ENCODE data around the gene MYCN. TPM values are rescaled to one million over a fixed set of nuclear protein-coding genes. Genes with fewer than 3 reads are reported as not detected.

MYCN gene
- total and polyA plus RNA-seq, 2 donors (not counting 3 experiments of a cell fraction or from before 2014, with no cell fraction given), result 0.47 to 6.8 TPM

GRCh38 chr2:15956751-15957736 lies 16.7 kb downstream of the MYCN start:
- POLR2A ChIA-PET, result no interaction called here
- H3K4me3 ChIP-seq (replicated peaks in 1 of 3; ENCODE audit: insufficient read depth in 1 of 3, low read depth in 1 of 3, low read length in 3 of 3), result no peak overlapping the region
- no peaks in the 10 kb centered on the region for H3K9me1 ChIP-seq (replicated peaks; ENCODE audit: control insufficient read depth, extremely low read depth, insufficient read depth, low read length)
- dilution Hi-C loops (cut with MboI; ENCODE audit: extremely low pct_ligation_motif_present, low sequenced_read_pairs), result no loop called here
- H3K9me3 ChIP-seq (replicated peaks; ENCODE audit: control insufficient read depth, insufficient read depth, low read length), result no peaks in the 10 kb centered on the region
- intact Hi-C loops (cut with micrococcal nuclease), result no loop called here
- H3K9ac ChIP-seq (replicated peaks; ENCODE audit: extremely low read depth, insufficient read depth, low read length), result no peak overlapping the region
- TF ChIP-seq MYC (IDR thresholded peaks at IDR 0.05; ENCODE audit: low read depth, low read length), result no peak
- TF ChIP-seq FOS (IDR thresholded peaks at IDR 0.05; ENCODE audit: borderline replicate concordance, insufficient read depth, low read length), result no peak
- no peak for TF ChIP-seq MAX (IDR thresholded peaks at IDR 0.05; ENCODE audit: insufficient read depth, insufficient read length)
- no peak for TF ChIP-seq CTCF (IDR thresholded peaks at IDR 0.05; ENCODE audit: extremely low read depth in 1 of 2, insufficient read depth in 1 of 2, low read depth in 1 of 2, low read length in 2 of 2)
- no peak for TF ChIP-seq JUN (IDR thresholded peaks at IDR 0.05; ENCODE audit: borderline replicate concordance, insufficient read depth, insufficient read length, low read depth)
- TF ChIP-seq EZH2 (IDR thresholded peaks at IDR 0.05; ENCODE audit: borderline replicate concordance, low read depth, low read length, severe bottlenecking), result no peak
- no peak for TF ChIP-seq POLR2AphosphoS5 (IDR thresholded peaks at IDR 0.05; ENCODE audit: insufficient read depth, low read depth, low read length)
- no peak for TF ChIP-seq POLR2A (IDR thresholded peaks at IDR 0.05; ENCODE audit: low read depth, low read length)
- no peak for TF ChIP-seq GATA2 (IDR thresholded peaks at IDR 0.05; ENCODE audit: insufficient read depth, insufficient read length, low read depth, low read length)
- DNase-seq (ENCODE audit: low read depth, low spot score), result no peak
- no peak overlapping the region for H3K27ac ChIP-seq (ENCODE audit: insufficient read depth, low read depth, low read length)
- no peak for FAIRE-seq
- CTCF ChIA-PET, result no interaction called here
- H3K4me1 ChIP-seq (ENCODE audit: control insufficient read depth, extremely low read depth, insufficient read depth, low read length), result no peaks in the 10 kb centered on the region
- H3K27me3 ChIP-seq (ENCODE audit: control insufficient read depth in 2 of 2, insufficient read depth in 2 of 2, low read length in 2 of 2), result no peaks in the 10 kb centered on the region
- no peaks in the 10 kb centered on the region for H4K20me1 ChIP-seq (replicated peaks; ENCODE audit: control insufficient read depth, extremely low read depth, insufficient read depth, low read length)
- no TSS peak for BruUV-seq (replicated peaks)
- H3K4me2 ChIP-seq (ENCODE audit: insufficient read depth, low read length), result no peak overlapping the region
- no peaks in the 10 kb centered on the region for H3K36me3 ChIP-seq (ENCODE audit: control insufficient read depth in 2 of 2, extremely low read depth in 1 of 2, insufficient read depth in 2 of 2, low read length in 2 of 2)
- H3K79me2 ChIP-seq (ENCODE audit: control insufficient read depth, insufficient read depth, low read length), result no peaks in the 10 kb centered on the region
- H2AFZ ChIP-seq (ENCODE audit: low read depth, low read length), result no peak overlapping the region

Data from endothelial cell of umbilical vein (primary cell).